GM21825 (cell line): Measurements from ENCODE around the gene TSEN15.
A peak's percentile ranks its signal among the peaks of the same experiment; 100 is the strongest.

Experiments
- ATAC-seq: cut with Tn5 transposase; IDR thresholded peaks from one replicate; pipeline ENCODE4 v1.9.1; 2021; ENCODE audit warnings: mild to moderate bottlenecking, moderate library complexity; ENCODE audit not compliant: unreplicated experiment

TSEN15 gene

GRCh38 chr1:184051485-184052193 is at the start of gene TSEN15:
TSEN15 (plus strand) TSS chr1:184051730; CDS start chr1:184051756, 26 bp downstream.
- peak; percentile 98 for ATAC-seq

DNA sequence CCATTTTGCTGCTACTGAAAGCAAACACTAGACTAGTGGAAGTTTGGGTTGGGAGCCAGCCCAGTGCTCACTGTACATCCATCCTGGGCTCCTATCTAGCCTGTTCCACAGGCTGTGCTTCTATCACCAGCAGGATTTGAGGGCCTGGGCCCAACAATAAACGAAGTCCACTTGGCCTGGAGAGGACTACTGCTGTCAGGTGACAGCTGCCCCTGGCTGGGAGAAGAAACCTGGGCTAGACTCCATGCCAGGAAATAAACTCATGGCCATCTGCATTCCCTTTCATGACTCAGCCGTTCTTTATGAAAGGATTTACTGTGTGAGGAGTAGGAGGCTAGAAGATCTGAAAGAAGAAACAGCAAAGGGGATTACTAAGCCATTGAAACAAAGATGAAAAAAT is 49.5 kb upstream of the TSEN15 start:
- no peak for ATAC-seq

DNA sequence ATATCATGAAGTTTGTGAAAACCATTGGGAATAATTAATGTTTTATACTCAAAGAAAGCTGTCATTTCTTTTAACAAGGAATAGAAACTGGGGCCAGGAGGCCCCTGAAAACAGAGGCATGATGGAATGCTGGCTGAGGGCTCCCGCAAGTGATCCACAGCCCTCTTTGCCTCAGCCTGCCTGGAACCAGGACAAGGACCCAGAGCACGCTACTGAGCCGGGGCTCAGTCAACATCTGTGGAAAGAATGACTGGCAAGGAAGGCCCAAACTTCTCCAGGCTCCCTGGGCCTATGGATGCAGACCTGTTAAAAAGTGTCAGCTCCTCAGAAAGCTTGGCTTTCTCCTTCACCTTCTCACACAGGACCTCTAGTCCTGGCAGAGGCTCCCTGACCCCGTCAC is 46.6 kb upstream of the TSEN15 start:
- ATAC-seq, result no peak

DNA sequence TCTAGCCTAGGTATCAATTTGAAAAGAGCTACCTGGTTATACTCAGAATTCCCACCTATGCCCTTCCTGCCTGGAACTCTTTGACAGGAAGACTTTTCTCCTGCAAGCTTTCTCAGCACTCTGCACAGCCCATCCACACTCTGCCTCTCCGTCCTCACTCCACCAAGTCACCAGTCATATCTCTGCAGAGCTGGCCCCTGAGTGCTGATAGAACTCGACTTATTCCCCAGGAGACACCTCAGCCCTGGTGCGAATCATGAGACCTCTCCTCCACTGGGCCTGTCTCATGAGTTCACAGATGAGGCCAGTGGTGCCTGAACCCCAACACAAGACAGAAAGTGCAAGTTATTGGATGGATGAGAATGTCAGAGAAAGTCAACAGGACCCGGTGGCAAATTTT is 46.0 kb upstream of the TSEN15 start:
- ATAC-seq, result no peak

DNA sequence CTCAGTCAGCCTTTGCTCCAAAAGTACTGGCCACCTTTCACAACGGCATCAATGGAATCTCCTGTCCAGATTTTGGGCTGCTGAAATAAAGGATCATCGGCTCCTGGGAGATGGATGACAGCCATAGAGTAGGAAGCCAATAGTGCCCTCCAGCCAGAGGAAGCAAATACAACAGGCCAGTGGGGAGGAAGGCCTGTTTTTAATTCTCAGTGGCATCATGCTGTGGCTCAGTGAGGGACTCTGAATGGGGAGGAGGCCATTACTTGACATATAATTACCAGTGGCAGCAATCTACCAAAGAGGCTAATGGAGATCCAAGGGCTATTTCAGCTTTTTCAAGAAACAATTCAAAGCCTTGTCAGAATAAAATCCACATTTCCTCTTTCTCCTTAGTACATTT is 40.7 kb upstream of the TSEN15 start:
- no peak for ATAC-seq

DNA sequence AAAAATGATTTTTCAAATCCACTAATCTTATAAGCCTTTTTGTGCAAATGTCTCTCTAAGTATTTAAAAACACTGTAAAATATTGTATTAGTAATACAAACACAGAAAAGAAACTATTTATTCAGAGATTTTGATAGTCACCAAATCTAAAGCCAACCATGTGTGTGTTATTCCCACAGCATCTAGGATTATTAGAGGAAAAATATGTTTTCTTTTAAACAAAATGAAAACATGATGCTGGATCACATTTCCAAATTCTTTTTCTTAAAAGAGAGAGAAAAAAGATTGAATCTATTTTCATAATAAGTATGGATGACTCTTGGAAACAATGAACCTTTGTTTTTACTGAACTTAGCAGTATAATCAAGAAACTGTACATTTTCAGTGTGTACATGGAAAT is 39.3 kb upstream of the TSEN15 start:
- ATAC-seq, result no peak

DNA sequence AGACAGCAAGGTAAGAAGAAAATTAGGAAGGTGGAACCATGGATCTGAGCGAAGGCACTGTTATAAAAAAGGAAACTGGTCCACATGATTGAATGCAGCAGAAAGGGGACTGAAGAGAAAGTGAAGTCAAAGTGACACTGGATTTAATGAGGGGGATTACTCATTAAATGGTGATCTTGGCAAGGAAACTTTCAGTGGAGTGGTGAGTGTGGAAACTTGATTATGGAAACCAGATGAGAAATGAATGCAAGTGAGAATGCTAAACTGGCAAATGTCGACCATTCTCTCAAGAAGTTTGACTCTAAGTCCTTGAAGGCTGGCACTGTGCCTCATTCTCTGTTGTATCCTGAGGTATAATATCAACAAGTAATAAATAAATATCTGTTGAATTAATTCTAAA is 37.3 kb upstream of the TSEN15 start:
- ATAC-seq, result no peak

DNA sequence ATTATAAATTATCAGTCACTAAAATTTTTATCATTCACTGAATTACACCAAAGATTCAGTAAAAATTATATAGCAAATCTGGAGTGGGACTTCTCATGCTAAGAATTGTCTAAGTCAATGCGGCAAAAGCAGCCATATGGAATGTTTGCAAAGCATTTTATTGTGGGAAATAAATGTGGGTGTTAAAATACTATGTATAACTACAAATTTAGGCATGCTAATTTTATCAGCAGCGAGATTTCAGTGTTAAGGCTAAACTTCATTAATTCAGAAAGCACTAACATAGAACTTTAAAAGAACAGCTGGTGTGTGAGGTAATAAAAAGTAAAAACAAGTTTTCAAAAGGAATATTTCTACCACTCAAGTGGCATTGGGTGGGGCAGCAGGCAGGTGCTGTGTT is 35.4 kb upstream of the TSEN15 start:
- ATAC-seq, result no peak

DNA sequence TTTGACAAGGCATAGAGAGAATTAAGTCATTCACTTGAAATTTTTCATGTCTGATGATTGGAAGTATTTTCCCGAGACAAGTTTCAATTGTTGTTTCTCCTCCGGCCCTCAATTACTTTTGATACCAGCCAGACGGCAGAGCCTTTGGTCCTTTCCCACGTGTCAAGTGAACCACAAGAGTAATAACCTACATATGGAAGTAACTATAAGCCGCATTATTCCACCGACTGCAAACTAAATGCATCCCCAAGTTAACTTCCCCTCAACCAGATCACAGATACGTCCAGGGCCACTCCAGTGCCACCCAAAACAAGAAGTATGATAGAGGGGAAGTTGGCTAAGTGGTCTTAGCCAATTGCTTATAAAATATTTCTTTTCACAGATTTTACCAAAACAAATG is 34.2 kb upstream of the TSEN15 start:
- ATAC-seq, result no peak

DNA sequence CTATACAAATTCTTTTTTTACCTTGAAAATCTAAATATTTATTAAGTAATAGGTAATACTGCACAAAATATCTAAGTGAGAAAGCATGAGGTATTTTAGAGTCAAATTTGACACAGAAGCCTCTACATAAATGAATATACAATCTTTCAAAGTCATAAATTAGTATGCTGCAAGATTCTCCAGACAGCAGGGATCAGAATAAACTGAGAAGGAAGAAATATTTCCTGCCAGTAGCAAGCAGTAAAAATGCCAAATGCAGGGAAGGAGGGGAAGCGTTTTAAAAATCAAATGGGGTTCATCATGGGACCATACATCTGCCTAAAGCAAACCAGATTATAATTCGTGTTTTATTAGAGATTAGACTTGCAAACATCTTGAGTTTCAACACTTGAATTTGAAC is 32.9 kb upstream of the TSEN15 start:
- ATAC-seq, result no peak

DNA sequence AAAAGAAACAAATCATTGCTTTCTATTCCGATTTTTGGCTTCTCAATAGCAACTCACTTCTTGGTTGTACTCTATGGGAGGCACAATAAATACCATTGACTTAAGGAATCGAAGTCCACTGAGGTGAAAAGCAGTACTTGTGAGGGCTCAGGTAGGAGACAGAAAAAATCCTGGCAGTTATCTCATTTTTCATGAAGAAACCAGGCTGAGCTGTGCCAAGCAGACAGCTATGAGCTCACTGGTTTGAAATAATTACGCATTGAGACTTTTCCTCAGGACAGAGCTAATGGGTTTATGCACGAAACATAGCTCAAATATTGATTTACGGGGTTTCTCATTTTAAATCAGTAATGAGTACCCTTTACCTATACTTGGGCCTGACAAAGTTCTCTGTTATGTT is 32.5 kb upstream of the TSEN15 start:
- ATAC-seq, result no peak

- no peak for ATAC-seq
These were observed 32.0 kb upstream of the TSEN15 start for GRCh38 chr1:184019506-184019905.

DNA sequence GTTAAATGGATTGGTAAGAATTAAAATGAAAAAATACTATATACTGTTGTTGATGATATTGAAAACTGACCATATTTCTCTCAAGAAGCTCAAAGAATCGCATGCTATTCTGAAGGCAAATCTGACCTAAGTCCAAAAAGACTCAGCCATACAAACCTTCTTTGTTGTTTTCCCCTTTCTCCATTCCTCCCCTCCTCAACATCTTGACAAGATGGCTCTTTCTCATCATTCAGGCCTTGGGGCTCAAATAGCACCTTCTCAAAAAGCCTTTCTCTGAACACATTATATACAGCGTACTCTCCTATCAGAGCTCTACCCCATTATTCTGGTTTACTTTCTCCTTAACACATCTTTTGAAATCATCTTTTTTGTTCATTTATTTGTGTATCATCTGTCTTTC is 31.2 kb upstream of the TSEN15 start:
- no peak for ATAC-seq

GRCh38 chr1:184020855-184021254 is 30.7 kb upstream of the TSEN15 start:
- ATAC-seq, result no peak

DNA sequence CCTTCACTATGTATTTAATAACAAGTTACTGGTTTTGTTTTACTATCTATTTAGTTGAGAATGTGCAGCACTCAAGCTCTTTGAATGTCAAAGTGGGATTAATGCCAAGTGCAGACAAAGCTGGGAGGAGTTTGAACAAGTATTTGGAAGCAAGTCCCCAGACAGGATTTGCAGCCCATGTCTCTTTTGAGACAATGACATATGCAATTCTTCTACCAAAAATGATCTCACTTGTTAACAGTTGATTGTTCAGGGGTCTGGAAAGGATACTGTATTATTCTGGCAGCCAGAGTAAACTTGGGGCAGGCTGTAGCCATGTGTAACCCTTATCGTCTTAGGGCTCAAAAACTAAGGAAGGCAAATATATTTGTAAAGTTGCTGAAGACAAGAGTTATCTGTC is 29.8 kb upstream of the TSEN15 start:
- no peak for ATAC-seq

GRCh38 chr1:184022668-184023067 is 28.9 kb upstream of the TSEN15 start:
- ATAC-seq, result no peak

DNA sequence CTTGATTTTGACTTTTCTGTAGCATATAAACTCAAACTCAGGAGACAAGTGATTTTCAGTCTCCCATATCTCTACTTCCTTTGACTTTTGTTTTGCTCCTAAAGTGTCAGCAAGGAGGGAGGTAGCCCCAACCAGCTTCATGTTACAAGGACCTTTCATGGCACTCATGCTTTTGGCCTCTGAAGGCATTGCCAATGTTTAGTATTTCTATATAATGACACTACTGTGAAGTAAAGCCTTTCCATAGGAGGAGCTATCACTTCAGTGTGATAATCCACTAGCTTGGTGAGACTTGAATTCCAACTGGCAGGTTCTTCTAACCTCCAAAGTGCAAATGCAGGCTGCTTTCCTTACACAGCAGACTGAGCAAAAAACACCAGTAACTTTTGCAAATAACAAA is 28.4 kb upstream of the TSEN15 start:
- no peak for ATAC-seq

GRCh38 chr1:184025242-184025675 is 26.3 kb upstream of the TSEN15 start:
- no peak for ATAC-seq

DNA sequence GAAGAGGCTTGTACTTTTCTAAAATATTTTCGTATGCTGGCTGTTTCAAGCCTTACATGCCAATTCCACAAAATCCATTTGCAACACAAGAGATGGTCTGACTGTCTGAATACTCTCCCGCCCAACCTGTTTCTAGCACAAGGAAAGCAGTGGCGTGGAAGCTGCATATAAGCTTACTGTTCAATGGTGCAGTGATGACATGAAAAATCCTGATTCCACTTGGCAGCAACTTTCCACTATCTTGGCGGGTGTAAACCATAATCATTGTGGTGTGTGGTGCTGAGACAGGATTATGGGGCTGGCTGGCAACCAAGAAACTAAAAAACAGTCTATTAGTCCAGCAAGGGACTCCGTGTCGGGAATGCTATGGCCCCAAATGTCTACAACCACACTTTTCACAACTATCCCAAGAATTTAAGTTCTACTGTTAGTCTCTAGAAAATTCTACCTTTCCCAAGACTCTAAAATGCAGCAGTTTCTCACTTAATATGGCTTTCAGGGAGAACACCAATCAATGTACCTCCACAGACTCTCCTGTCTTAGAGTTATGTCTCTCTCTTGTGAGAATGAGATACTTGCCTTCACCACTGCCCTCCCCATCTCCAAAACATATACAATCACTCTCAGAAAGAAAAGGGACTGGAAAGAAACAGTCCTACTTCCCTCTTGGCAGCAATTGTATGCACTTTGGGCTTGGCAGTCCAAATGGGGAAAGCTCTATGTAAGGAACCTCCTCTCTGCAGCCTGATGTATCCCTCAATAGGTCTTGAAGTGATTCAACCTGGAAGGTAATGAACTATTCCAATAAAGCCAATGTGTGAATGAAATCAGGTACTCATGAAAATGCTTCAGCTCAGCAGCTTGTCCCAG is 23.5 kb upstream of the TSEN15 start:
- no peak for ATAC-seq

DNA sequence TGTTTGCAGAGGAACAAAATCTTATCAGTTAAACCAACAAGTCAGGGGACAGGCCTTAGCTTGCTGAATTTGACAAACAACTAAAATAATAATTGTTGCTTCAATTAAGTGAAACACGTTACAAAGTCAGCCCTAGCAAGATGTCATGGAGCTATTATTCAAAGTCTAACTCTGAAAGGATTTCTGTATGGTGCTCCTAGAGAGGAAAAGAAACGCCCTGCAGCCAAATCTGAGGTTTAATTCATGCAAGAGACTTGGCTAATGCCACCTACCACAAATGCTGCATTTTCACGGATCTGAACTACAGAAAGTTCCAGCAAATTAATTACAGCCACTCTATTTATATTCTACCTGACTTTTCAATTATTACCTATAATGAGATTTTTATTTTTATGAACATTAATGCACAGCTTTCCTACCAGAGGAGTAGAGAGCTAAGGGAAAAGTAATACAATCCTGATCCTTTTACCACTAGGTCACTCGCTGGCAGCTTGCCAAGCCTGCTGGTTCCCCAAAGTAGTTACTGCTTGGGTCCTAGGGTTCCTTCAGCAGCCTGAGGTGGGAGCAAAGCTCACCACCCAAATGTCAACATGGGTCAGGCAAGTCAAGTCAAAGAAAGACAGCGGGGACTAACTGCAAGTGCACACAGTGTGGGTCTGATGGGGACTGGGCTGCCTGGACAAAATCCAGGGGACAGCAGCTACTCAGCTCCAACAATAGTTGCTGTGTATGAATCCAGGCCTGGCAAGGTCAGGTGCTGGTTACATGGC is 22.5 kb upstream of the TSEN15 start:
- no peak for ATAC-seq

DNA sequence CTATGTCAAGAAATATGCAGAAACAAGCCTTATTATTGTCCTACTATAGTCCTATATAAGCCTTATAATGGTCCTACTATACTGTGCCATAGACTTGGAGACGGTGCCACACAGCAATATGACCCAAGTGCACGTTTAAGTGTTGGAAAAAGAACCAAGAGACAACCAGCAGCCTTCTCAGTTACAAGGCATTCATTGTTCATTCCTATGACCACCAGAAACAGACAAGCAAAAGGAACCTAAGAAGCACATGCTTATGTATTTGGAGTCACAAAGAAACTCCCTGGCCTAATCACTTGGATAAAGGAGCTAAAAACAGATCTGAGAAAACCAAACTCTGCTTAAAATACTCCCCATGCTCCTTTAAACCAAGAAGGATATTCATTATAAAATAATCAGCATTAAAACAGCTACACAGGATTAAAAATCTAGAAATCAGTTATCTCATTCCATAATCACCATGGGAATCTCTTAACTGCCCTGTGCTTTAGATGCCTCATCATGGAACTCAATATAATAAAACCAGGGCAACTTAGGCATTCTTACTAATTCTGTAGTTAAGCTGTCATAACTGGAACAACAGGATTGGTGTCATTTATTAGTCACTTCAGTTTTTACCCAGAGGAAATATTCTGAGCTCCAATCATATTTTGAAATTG is 21.0 kb upstream of the TSEN15 start:
- ATAC-seq, result no peak
